Measurements from ENCODE around the gene PROX1. TPM values are rescaled to one million over a fixed set of nuclear protein-coding genes. Genes with fewer than 3 reads are reported as not detected.

PROX1 gene
- total RNA-seq, 1 donor from 2014 or later = 0.32 TPM

GRCh38 chr1:214004014-214004413 lies 16.2 kb downstream of the PROX1 start:
- H3K27ac Mint-ChIP-seq (ENCODE audit: unreplicated experiment) = no peak overlapping the region
- H3K9me3 Mint-ChIP-seq (ENCODE audit: low read depth) = no peaks in the 10 kb centered on the region
- peaks cover 22% of the 10 kb centered on the region for H3K27me3 Mint-ChIP-seq (ENCODE audit: low read depth)
- H3K36me3 Mint-ChIP-seq (ENCODE audit: low read depth) = no peaks in the 10 kb centered on the region
- TF ChIP-seq CTCF (IDR thresholded peaks at IDR 0.05) = no peak
- H3K4me1 Mint-ChIP-seq (ENCODE audit: low read depth) = no peaks in the 10 kb centered on the region
- DNase-seq (ENCODE audit: low spot score) = no peak
- no peak overlapping the region for H3K4me3 Mint-ChIP-seq (ENCODE audit: unreplicated experiment)

GRCh38 chr1:214004795-214005194 lies 17.0 kb downstream of the PROX1 start:
- H3K4me1 Mint-ChIP-seq (ENCODE audit: low read depth) = no peaks in the 10 kb centered on the region
- H3K4me3 Mint-ChIP-seq (ENCODE audit: unreplicated experiment) = no peak overlapping the region
- H3K27me3 Mint-ChIP-seq (ENCODE audit: low read depth) = peaks cover 19% of the 10 kb centered on the region
- H3K27ac Mint-ChIP-seq (ENCODE audit: unreplicated experiment) = no peak overlapping the region
- H3K36me3 Mint-ChIP-seq (ENCODE audit: low read depth) = no peaks in the 10 kb centered on the region
- DNase-seq (ENCODE audit: low spot score) = no peak
- no peaks in the 10 kb centered on the region for H3K9me3 Mint-ChIP-seq (ENCODE audit: low read depth)
- no peak for TF ChIP-seq CTCF (IDR thresholded peaks at IDR 0.05)

GRCh38 chr1:214005708-214006107 lies 17.9 kb downstream of the PROX1 start:
- peaks cover 13% of the 10 kb centered on the region for H3K27me3 Mint-ChIP-seq (ENCODE audit: low read depth)
- no peak overlapping the region for H3K4me3 Mint-ChIP-seq (ENCODE audit: unreplicated experiment)
- H3K27ac Mint-ChIP-seq (ENCODE audit: unreplicated experiment) = no peak overlapping the region
- TF ChIP-seq CTCF (IDR thresholded peaks at IDR 0.05) = no peak
- DNase-seq (ENCODE audit: low spot score) = no peak
- no peaks in the 10 kb centered on the region for H3K4me1 Mint-ChIP-seq (ENCODE audit: low read depth)
- H3K36me3 Mint-ChIP-seq (ENCODE audit: low read depth) = no peaks in the 10 kb centered on the region
- no peaks in the 10 kb centered on the region for H3K9me3 Mint-ChIP-seq (ENCODE audit: low read depth)

GRCh38 chr1:214006845-214007244 lies 19.1 kb downstream of the PROX1 start:
- Mint-ChIP-seq H3K27me3 (ENCODE audit: low read depth) (peaks cover 13% of the 10 kb centered on the region), H3K9me3 (ENCODE audit: low read depth) (no peaks in the 10 kb centered on the region), H3K4me1 (ENCODE audit: low read depth) (no peaks in the 10 kb centered on the region), H3K4me3 (ENCODE audit: unreplicated experiment) (no peak overlapping the region), H3K36me3 (ENCODE audit: low read depth) (no peaks in the 10 kb centered on the region), H3K27ac (ENCODE audit: unreplicated experiment) (no peak overlapping the region)
- DNase-seq (ENCODE audit: low spot score) = no peak
- TF ChIP-seq CTCF (IDR thresholded peaks at IDR 0.05) = no peak

GRCh38 chr1:214008347-214008746 lies 20.6 kb downstream of the PROX1 start:
- H3K27me3 Mint-ChIP-seq (ENCODE audit: low read depth) = peaks cover 11% of the 10 kb centered on the region
- no peak overlapping the region for H3K4me3 Mint-ChIP-seq (ENCODE audit: unreplicated experiment)
- DNase-seq (ENCODE audit: low spot score) = no peak
- TF ChIP-seq CTCF (IDR thresholded peaks at IDR 0.05) = no peak
- no peak overlapping the region for H3K27ac Mint-ChIP-seq (ENCODE audit: unreplicated experiment)
- no peaks in the 10 kb centered on the region for H3K9me3 Mint-ChIP-seq (ENCODE audit: low read depth)
- no peaks in the 10 kb centered on the region for H3K4me1 Mint-ChIP-seq (ENCODE audit: low read depth)
- H3K36me3 Mint-ChIP-seq (ENCODE audit: low read depth) = no peaks in the 10 kb centered on the region
